Activated T-cell treated with anti-CD3 and anti-CD28 coated beads, Interleukin-2, amount 50 U/mL, for 4 hours (primary cell): Measurements from ENCODE around the gene HNRNPH1. TPM values are rescaled to one million over a fixed set of nuclear protein-coding genes. Genes with fewer than 3 reads are reported as not detected.
"Not testable (repeated sequence)": the region's sequence is repeated elsewhere in the genome, so short reads cannot be mapped to it uniquely, and the experiment has no call there.

ENCODE experiments used
- ATAC-seq, 2 donors: fragments of 200-7000 bp; cut with Tn5 transposase; one replicate each; pipeline ENCODE4 v1.10.0; 2021
- DNase-seq: peaks from one replicate; pipeline ENCODE4 v3.0.0-alpha.2; 2020
- H3K27me3 Mint-ChIP-seq: one replicate; pipeline ENCODE4 v1.8.0; 2021; ENCODE audit warnings: low read depth, mixed read lengths
- H3K36me3 Mint-ChIP-seq: one replicate; pipeline ENCODE4 v1.8.0; 2022; ENCODE audit warnings: mixed read lengths; ENCODE audit not compliant: insufficient read depth
- H3K4me1 Mint-ChIP-seq: one replicate; pipeline ENCODE4 v1.8.0; 2021; ENCODE audit warnings: low read depth, mixed read lengths
- H3K4me3 Mint-ChIP-seq: one replicate; pipeline ENCODE4 v1.8.0; 2021; ENCODE audit warnings: mild to moderate bottlenecking, moderate library complexity, mixed read lengths
- H3K9me3 Mint-ChIP-seq: one replicate; pipeline ENCODE4 v1.8.0; 2021; ENCODE audit warnings: mixed read lengths
- total RNA-seq, 3 donors: library from RNA; stranded (reverse); gene quantifications; one replicate each; pipeline ENCODE4 v1.2.1, GENCODE V29; 2021

The HNRNPH1 gene
- total RNA-seq: 1,000 to 10,000 TPM; 1,008 to 1,029 (median 1,012) TPM

GRCh38 chr5:179623003-179623905 is at the start of gene HNRNPH1:
HNRNPH1 (minus strand) TSS chr5:179623671; CDS start chr5:179623133, 538 bp downstream.
- Mint-ChIP-seq H3K27me3 (no peaks in the 10 kb centered on the region), H3K36me3 (peaks cover 39% of the 10 kb centered on the region), H3K4me3 (peak within 1 kb of the TSS; percentile 98), H3K9me3 (no peaks in the 10 kb centered on the region), H3K4me1 (peaks cover 39% of the 10 kb centered on the region)
- peak; percentile 76 to 77 for ATAC-seq
- peak; percentile 98 for DNase-seq

GRCh38 chr5:179668391-179668790 is 44.9 kb upstream of the HNRNPH1 start:
- H3K27me3 Mint-ChIP-seq: no peaks in the 10 kb centered on the region
- ATAC-seq (peak; percentile 51 to 59), DNase-seq (peak; percentile 38)
- H3K4me1 Mint-ChIP-seq: no peaks in the 10 kb centered on the region
- H3K36me3 Mint-ChIP-seq: no peaks in the 10 kb centered on the region
- H3K9me3 Mint-ChIP-seq: no peaks in the 10 kb centered on the region
- no peak overlapping the region for H3K4me3 Mint-ChIP-seq

- H3K4me1 Mint-ChIP-seq, H3K4me3 Mint-ChIP-seq, DNase-seq, H3K9me3 Mint-ChIP-seq, ATAC-seq, H3K36me3 Mint-ChIP-seq, H3K27me3 Mint-ChIP-seq: not testable (repeated sequence)
Measured at GRCh38 chr5:179661647-179662046, 38.2 kb upstream of the HNRNPH1 start.

GRCh38 chr5:179658179-179658856 is 34.8 kb upstream of the HNRNPH1 start:
- H3K4me1 Mint-ChIP-seq, DNase-seq, H3K36me3 Mint-ChIP-seq, H3K27me3 Mint-ChIP-seq, H3K9me3 Mint-ChIP-seq: not testable (repeated sequence)
- peak in 1 of 2 donors; percentile 73 for ATAC-seq
- H3K4me3 Mint-ChIP-seq: peak overlapping the region; percentile 80

- not testable (repeated sequence) for H3K4me1 Mint-ChIP-seq, H3K36me3 Mint-ChIP-seq, DNase-seq, H3K27me3 Mint-ChIP-seq, H3K9me3 Mint-ChIP-seq
- peak; percentile 97 for ATAC-seq
- H3K4me3 Mint-ChIP-seq: peak overlapping the region; percentile 80
Measured at GRCh38 chr5:179657302-179658178, 34.1 kb upstream of the HNRNPH1 start.

GRCh38 chr5:179653135-179653534 is 29.7 kb upstream of the HNRNPH1 start:
- not testable (repeated sequence) for H3K36me3 Mint-ChIP-seq, DNase-seq, ATAC-seq, H3K4me3 Mint-ChIP-seq, H3K9me3 Mint-ChIP-seq, H3K27me3 Mint-ChIP-seq, H3K4me1 Mint-ChIP-seq

- H3K36me3 Mint-ChIP-seq, H3K27me3 Mint-ChIP-seq, DNase-seq, H3K4me1 Mint-ChIP-seq, H3K4me3 Mint-ChIP-seq, ATAC-seq, H3K9me3 Mint-ChIP-seq: not testable (repeated sequence)
Measured at GRCh38 chr5:179650245-179650644, 26.8 kb upstream of the HNRNPH1 start.

GRCh38 chr5:179649166-179649703 is 25.8 kb upstream of the HNRNPH1 start:
- not testable (repeated sequence) for ATAC-seq, H3K9me3 Mint-ChIP-seq, DNase-seq, H3K4me1 Mint-ChIP-seq, H3K27me3 Mint-ChIP-seq, H3K4me3 Mint-ChIP-seq, H3K36me3 Mint-ChIP-seq

- DNase-seq: no peak
- Mint-ChIP-seq H3K9me3 (no peaks in the 10 kb centered on the region), H3K27me3 (no peaks in the 10 kb centered on the region), H3K4me1 (no peaks in the 10 kb centered on the region), H3K4me3 (no peak overlapping the region), H3K36me3 (no peaks in the 10 kb centered on the region)
- ATAC-seq: no peak
Measured at GRCh38 chr5:179648410-179648809, 24.9 kb upstream of the HNRNPH1 start.

GRCh38 chr5:179644766-179645165 is 21.3 kb upstream of the HNRNPH1 start:
- H3K4me3 Mint-ChIP-seq, DNase-seq, H3K9me3 Mint-ChIP-seq, H3K4me1 Mint-ChIP-seq, H3K36me3 Mint-ChIP-seq, H3K27me3 Mint-ChIP-seq, ATAC-seq: not testable (repeated sequence)

GRCh38 chr5:179643141-179643920 is 19.9 kb upstream of the HNRNPH1 start:
- not testable (repeated sequence) for H3K27me3 Mint-ChIP-seq, H3K4me3 Mint-ChIP-seq, H3K36me3 Mint-ChIP-seq, H3K4me1 Mint-ChIP-seq, DNase-seq, H3K9me3 Mint-ChIP-seq, ATAC-seq

GRCh38 chr5:179642626-179643025 is 19.2 kb upstream of the HNRNPH1 start:
- H3K4me3 Mint-ChIP-seq, DNase-seq, H3K36me3 Mint-ChIP-seq, H3K4me1 Mint-ChIP-seq, H3K27me3 Mint-ChIP-seq, H3K9me3 Mint-ChIP-seq, ATAC-seq: not testable (repeated sequence)

GRCh38 chr5:179641745-179642144 is 18.3 kb upstream of the HNRNPH1 start:
- not testable (repeated sequence) for ATAC-seq, H3K9me3 Mint-ChIP-seq

More at GRCh38 chr5:179641745-179642144, 18.3 kb upstream of the HNRNPH1 start:
- DNase-seq, H3K27me3 Mint-ChIP-seq, H3K4me3 Mint-ChIP-seq, H3K36me3 Mint-ChIP-seq, H3K4me1 Mint-ChIP-seq: not testable (repeated sequence)
